NCI-H510A treated with DMSO at 0.1 percent for 48 hours (cell line): ENCODE measurements around the gene SRF.

Experiments used
- DNase-seq: peaks from one replicate; lab custom pipeline; 2025; lab: John Stamatoyannopoulos, UW

The SRF gene

GRCh38 chr6:43147691-43148477 is 23.2 kb upstream of the SRF start:
- DNase-seq: no peak

- no peak for DNase-seq
Measured at GRCh38 chr6:43149265-43149664, 21.8 kb upstream of the SRF start.

GRCh38 chr6:43150051-43150751 is 20.9 kb upstream of the SRF start:
- no peak for DNase-seq

GRCh38 chr6:43159599-43159998 is 11.5 kb upstream of the SRF start:
- DNase-seq: no peak

- DNase-seq: no peak
Measured at GRCh38 chr6:43163899-43164298, 7.2 kb upstream of the SRF start.

GRCh38 chr6:43170417-43170930 is 595 bp upstream of the SRF start:
- peak; percentile 96 for DNase-seq

GRCh38 chr6:43171707-43172103 is 636 bp downstream of the SRF start:
- DNase-seq: no peak

- DNase-seq: peak; percentile 72
Measured at GRCh38 chr6:43172104-43173007, 1.3 kb downstream of the SRF start.

- DNase-seq: no peak
Measured at GRCh38 chr6:43173591-43174262, 2.7 kb downstream of the SRF start.

GRCh38 chr6:43174263-43175112 is 3.4 kb downstream of the SRF start:
- peak; percentile 98 for DNase-seq

- DNase-seq: no peak
Measured at GRCh38 chr6:43175676-43176422, 4.8 kb downstream of the SRF start.

GRCh38 chr6:43176423-43176786 is 5.3 kb downstream of the SRF start:
- no peak for DNase-seq

GRCh38 chr6:43178150-43178549 is 7.1 kb downstream of the SRF start:
- DNase-seq: no peak

- DNase-seq: no peak
Measured at GRCh38 chr6:43178951-43179830, 8.1 kb downstream of the SRF start.

- DNase-seq: no peak
Measured at GRCh38 chr6:43180058-43180457, 9.0 kb downstream of the SRF start.

- DNase-seq: no peak
Measured at GRCh38 chr6:43180985-43181384, 9.9 kb downstream of the SRF start.

- DNase-seq: no peak
Measured at GRCh38 chr6:43181621-43181941, 10.5 kb downstream of the SRF start.

GRCh38 chr6:43181942-43182860 is 11.1 kb downstream of the SRF start, which contains the start of gene CUL9:
Gene CUL9, plus strand, starts transcription at chr6:43182196. Its CDS starts 2,115 bp downstream, at chr6:43184311.
- DNase-seq: peak; percentile 89
